ENCODE data around the gene LIG1. TPM values are rescaled to one million over a fixed set of nuclear protein-coding genes. Genes with fewer than 3 reads are reported as not detected.
"Not testable (repeated sequence)": the region's sequence is repeated elsewhere in the genome, so short reads cannot be mapped to it uniquely, and the experiment has no call there.

The LIG1 gene
- polyA plus RNA-seq, 4 donors: 58.6 to 66.4 (median 61.0) TPM

DNA sequence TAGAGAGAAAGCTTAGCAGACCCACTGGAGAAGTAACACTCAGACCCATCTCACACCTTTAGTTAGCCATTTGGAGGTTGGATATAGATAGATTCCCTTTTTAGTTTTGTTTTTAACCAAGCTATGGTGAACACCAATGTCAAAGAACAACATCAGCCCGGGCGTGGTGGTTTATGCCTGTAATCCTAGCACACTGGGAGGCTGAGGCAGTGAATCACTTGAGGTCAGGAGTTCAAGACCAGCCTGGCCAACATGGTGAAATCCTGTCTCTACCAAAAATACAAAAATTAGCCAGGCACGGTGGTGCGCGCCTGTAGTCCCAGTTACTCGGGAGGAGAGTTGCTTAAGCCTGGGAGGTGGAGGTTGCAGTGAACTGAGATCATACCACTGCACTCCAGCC lies 81.2 kb downstream of the LIG1 start:
- DNase-seq (ENCODE audit: low read depth in 4 of 4, low spot score in 3 of 4): not testable (repeated sequence)

DNA sequence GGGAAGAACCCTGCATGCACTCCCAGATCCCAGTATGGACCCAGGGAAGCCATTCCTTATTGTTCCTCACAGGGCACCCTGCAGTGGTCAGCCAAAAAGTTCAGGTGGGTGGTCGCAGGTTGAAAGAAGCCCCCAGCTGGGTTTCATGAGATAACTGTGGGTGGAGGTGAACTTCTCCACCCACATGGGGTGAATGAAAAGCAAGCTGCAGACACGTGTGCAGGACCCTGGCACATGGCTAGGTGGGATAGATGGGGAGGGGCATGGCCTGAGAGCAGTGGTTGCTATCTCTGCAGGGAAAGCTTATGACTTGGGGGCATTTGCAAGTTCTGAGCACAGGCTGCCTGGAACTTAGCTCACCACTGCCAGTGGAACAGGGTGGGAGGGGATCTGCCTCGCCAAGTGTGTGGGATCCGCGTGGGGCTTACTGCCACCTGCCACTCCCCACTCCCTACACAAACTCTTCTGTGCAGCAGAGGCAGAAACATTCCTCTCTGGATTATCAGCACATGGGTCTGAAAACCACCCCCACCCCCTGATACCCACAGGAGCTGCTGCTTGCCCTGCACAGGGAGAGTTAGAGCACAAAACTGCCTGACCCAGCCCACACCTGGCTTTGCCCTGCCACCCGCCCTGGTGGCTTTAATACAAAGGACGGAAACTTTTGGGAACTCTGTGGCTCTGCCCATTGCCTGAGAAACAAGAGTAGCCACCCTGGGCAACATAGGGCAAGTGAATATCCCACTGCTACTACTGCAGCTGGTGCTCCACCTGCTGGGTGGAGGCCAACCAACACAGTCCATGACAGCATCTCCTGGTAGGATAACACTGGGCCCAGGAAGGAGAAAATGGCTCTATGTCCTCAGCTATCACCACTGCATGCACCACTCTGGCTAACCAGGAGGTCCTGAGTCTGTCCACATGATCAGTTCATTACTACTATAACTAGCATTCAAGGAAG lies 84.0 kb downstream of the LIG1 start:
- no peak for DNase-seq (ENCODE audit: low read depth in 4 of 4, low spot score in 3 of 4)

DNA sequence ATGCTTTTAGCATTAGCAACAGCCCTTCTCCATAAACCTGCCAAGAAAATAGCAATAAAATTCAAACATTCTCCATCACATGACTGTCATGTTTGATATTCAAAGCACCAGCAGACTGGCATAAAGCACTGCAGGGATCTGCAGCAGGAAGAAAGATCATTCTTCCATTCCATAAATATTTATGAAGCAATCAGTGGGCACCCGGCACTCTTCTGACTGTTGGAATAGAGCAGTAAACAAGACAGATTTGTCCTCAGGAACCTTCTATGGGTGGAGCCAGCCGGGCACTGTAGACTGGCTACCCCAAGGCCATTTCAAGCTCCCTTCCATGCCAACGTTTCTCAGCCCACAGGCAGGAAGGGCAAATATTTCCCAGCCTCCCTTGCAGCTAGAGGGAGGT lies 85.1 kb downstream of the LIG1 start:
- no peak for DNase-seq (ENCODE audit: low read depth in 4 of 4, low spot score in 3 of 4)

DNA sequence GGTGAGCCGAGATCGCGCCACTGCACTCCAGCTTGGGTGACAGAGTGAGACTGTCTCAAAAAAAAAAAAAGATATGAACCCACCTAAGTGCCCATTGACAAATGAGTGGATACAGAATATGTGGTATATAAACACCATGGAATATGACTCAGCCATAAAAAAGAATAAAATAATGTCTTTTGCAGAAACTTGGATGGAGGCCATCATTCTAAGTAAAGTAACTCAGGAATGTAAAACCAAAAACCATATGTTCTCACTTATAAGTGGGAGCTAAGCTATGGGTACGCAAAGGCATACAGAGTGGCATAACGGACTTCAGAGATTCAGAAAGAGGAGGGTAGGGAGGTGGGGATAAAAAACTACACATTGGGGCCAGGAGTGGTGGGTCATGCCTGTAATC lies 89.0 kb downstream of the LIG1 start:
- DNase-seq (ENCODE audit: low read depth in 4 of 4, low spot score in 3 of 4): no peak

DNA sequence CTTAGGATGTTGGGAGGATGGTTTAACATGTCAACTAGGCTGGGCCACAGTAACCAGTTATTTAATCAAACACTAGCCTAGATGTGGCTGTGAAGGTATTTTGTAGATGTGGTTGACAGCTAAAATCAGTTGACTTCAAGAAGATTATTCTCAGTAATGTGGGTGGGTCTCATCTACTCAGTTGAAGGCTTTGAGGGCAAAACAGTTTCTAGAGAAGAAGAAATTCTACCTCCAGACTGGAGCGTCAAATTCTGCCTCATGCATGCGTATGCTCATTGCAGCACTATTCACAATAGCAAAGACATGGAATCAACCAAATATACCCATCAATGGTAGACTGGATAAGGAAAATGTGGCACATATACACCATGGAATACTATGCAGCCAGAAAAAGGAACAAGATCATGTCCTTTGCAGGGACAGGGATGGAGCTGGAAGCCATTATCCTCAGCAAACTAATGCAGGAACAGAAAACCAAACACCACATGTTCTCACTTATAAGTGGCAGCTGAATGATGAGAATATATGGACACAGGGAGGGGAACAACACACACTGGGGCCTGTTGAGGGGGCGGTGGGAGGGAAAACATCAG lies 99.9 kb downstream of the LIG1 start:
- DNase-seq (ENCODE audit: low read depth in 4 of 4, low spot score in 3 of 4): not testable (repeated sequence)

DNA sequence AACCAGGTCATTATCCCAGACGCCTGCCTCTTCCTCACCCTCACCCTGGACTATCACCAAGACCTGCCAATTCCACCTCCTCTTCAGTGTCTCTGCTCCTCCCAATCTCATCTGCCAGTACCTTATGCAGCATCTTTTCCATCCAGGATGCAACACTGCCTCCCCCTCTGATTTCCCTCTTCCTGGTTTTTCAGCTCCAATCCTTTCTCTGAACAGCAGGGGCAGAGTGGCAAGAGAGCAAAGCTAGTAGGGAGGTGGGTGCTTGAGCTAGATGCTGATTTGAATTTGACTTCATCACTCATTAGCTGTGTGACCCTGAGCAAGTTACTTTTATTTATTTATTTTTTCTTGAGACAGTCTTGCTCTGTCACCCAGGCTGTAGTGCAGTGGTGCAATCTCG lies 100.7 kb downstream of the LIG1 start:
- no peak for DNase-seq (ENCODE audit: low read depth in 4 of 4, low spot score in 3 of 4)

Other genes starting within 250 kb of the LIG1 start
- not detected for gene BSPH1, start 178.2 kb downstream of the LIG1 start, polyA plus RNA-seq (ENCODE audit: insufficient read length in 4 of 4)
- under 1 TPM in 1 of 4 donors, not detected in 3; 0.39 TPM for gene ELSPBP1, start 175.7 kb downstream of the LIG1 start, polyA plus RNA-seq (ENCODE audit: insufficient read length in 4 of 4)
- under 1 TPM in 1 of 4 donors, not detected in 3; 0.10 TPM for gene CABP5, start 126.3 kb downstream of the LIG1 start, polyA plus RNA-seq (ENCODE audit: insufficient read length in 4 of 4)
- 1 to 10 TPM; 4.0 to 8.9 (median 6.1) TPM for gene PLA2G4C, start 59.5 kb downstream of the LIG1 start, polyA plus RNA-seq (ENCODE audit: insufficient read length in 4 of 4)
- gene ZSWIM9, start 336 bp upstream of the LIG1 start, polyA plus RNA-seq (ENCODE audit: insufficient read length in 4 of 4): 10 to 100 TPM in 1 of 4 donors, 1 to 10 TPM in 3; 7.5 to 10.4 (median 8.8) TPM
- 10 to 100 TPM; 49.3 to 62.6 (median 58.7) TPM for gene CARD8, start 85.6 kb upstream of the LIG1 start, polyA plus RNA-seq (ENCODE audit: insufficient read length in 4 of 4)
- gene ZNF114, start 99.7 kb upstream of the LIG1 start, polyA plus RNA-seq (ENCODE audit: insufficient read length in 4 of 4): 1 to 10 TPM; 6.1 to 9.0 (median 7.3) TPM
- gene EMP3, start 155.2 kb upstream of the LIG1 start, polyA plus RNA-seq (ENCODE audit: insufficient read length in 4 of 4): 10 to 100 TPM; 56.2 to 83.3 (median 68.9) TPM
- 10 to 100 TPM in 2 of 4 donors, 1 to 10 TPM in 2; 8.9 to 14.1 (median 11.2) TPM for gene TMEM143, start 193.6 kb upstream of the LIG1 start, polyA plus RNA-seq (ENCODE audit: insufficient read length in 4 of 4)
- 1 to 10 TPM in 1 of 4 donors, under 1 TPM in 3; 0.39 to 1.2 (median 0.54) TPM for gene SYNGR4, start 194.0 kb upstream of the LIG1 start, polyA plus RNA-seq (ENCODE audit: insufficient read length in 4 of 4)
- 100 to 1,000 TPM; 231 to 265 (median 243) TPM for gene KDELR1, start 221.2 kb upstream of the LIG1 start, polyA plus RNA-seq (ENCODE audit: insufficient read length in 4 of 4)
- gene GRIN2D, start 223.3 kb upstream of the LIG1 start, polyA plus RNA-seq (ENCODE audit: insufficient read length in 4 of 4): under 1 TPM; 0.39 to 0.66 (median 0.54) TPM

Data from right renal pelvis (tissue), 4 donors.